HTERT RPE-1 (cell line): ENCODE results near the gene DHX35.

ENCODE experiments used
- in situ Hi-C: fragments of 300-500 bp; cut with MboI; formaldehyde crosslinking; loops from 4 replicates; pipeline ENCODE4 v1.14.3; 2020; ENCODE audit warnings: low sequenced_read_pairs

Gene DHX35

DNA sequence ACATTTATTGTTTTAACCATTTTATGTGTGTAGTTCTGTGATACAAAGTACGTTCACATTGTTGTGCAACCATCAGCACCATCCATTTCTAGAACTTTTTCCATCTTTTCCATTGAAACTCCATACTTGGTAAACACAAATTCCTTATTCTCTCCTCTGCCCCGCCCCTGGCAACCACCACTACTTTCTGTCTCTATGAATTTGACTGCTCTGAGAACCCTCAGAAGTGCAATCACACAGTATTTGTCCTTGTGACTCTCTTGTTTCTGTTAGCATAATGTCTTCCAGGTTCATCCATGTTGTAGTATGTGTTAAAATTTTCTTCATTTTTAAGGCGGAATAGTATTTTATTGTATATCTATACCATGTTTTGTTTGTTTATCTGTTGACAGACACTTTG is 56.9 kb downstream of the DHX35 start:
- in situ Hi-C loops, result no loop called here

DNA sequence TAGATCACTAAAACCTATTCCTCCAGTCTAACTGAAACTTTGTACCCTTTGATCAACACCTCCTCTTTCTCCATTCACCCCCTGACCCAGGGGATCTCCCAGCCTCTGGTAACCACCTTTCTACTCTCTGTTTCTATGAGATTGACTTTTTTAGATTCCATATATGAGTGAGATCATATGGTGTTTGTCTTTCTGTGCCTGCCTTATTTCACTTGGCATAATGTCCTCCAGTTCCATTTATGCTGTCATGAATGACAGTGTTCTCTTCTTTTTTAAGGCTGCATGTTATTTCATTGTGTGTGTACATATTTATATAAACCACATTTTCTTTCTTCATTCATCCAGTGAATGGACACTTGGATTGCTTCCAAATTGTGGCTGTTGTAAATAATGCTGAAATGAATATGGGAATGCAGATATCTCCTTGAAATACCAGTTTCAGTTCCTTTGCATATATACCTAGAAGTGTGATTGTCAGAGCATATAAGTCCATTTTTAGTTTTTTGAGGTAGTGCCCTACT is 57.7 kb downstream of the DHX35 start:
- in situ Hi-C loops, result no loop called here

DNA sequence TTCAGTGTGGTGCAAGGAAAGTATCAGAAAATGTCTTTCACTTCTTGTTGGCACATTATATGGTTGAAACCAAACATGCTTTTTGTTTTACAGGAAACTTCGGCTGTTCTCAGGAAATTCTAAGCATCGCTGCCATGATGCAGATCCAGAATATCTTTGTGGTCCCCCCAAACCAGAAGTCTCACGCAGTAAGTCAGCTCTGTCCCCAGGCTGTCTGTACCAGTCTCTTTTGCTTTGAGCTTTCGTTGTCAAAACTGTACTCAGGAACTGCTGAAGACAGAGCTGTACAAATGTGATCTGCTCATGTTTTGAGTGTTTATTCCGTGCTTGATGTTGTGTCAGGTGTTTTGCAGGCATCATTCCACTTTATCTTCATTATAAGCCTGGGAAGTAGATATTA is 59.6 kb downstream of the DHX35 start:
- in situ Hi-C loops, result no loop called here

DNA sequence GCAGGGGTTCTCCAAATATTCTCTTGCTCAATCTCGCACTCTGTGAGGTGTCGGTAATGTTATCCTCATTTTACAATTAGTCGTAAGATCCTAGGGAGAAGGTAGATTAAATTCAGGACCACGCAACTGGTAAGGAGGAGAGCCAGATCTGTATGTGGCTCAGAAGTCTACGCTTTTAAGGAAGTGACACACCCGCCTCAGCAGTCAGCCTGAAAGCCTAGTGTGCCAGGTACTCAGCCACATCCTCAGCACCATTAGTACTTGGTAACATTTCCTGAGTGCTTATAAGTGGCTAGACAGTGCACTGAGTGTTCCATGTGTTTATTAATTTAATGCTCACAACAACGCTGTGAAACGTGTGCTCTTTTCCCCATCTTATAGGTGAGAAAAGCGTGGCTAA is 63.7 kb downstream of the DHX35 start:
- in situ Hi-C loops, result no loop called here

DNA sequence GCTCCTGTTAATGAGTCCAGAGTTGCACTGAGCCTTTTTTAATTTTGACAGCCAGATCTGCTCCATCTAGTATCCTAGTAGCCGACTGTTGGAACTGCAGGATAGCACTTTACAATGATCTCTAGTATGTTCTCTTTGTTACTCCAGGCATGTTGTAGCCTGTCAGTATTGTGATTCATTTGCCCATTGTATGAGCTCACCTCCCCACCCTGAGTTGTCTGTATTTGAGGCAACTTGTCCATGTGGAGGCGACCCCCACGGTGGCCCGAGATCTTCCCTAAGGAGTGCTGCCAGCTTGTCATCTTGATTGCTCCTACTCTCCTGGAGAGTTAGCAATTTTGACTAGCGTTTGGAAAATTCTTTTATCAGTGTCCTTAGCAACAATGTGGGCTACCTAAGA is 67.2 kb downstream of the DHX35 start:
- in situ Hi-C loops, result no loop called here

DNA sequence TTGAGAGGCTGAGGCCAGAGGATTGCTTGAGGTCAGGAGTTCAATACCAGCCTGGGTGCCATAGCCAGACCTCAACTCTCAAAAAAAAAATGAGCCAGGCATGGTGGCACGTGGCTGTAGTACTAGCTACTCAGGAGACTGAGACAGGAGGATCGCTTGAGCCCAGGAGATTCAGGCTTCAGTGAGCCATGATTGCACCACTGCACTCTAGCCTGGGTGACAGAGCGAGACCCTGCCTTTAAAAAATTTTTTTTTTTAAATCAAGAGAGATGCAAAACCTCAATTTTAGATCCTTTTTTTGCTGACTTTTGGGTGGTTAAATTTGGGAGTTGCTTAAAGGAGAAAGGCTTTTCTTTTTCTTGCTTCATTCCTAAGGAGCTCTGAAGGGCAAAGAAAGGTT is 70.9 kb downstream of the DHX35 start:
- in situ Hi-C loops, result no loop called here

DNA sequence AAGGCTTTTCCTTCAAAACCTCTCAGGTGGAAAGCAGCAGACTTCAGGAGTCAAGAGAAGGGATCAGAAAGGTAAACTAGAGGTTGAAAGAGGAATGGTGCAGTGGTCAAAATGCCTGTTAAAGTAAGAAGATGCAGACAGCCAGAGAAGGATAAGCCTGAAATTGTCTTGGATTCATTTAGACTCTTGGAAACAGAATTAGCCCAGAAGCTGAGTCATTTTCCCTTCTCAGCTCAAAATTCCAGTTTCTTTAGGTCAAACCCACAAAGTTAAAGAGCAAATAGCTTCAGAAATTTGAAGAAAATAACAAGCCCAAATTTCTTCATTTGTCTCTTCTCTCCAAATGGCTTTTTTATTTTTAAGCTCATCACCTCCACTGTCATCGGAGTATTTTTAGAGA is 73.9 kb downstream of the DHX35 start:
- in situ Hi-C loops, result no loop called here

DNA sequence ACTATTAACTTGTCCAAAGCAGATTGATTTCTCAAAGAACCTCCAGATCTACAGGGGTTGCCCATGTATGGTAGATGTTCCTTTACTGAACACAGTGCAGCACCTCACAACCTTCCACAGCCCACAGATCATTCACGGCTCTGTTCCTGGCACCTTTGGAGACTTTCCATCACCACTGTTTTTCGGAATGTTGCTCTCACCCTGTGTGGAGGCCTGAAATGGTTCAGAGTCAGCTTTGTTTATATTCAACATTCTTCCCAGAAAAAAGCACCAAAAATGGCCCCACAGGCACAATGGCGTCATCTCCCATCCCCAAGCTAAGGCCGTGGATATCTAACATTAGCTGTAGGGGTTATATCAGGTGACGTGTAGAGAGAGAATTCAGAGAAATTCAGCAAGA is 74.7 kb downstream of the DHX35 start:
- in situ Hi-C loops, result no loop called here

DNA sequence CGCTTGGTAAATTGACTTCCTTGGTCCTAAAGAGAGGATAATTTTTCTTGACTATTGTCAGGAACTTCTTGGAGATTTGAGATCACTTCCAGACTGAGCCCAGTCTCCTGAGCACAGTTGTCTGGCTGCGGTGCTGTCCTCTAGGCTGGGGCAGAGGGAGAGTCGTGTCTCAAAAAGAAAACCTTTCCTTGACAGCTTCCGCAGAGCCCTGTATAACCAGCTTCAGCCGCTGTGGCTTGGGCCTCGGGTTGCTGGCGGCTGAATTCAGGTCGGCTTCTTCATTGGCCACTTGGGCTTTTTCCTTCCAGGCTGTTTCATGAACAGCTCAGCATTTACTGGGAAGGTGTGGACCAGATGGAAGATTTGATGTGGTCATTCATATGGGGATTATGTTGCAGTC is 75.9 kb downstream of the DHX35 start:
- in situ Hi-C loops, result no loop called here

DNA sequence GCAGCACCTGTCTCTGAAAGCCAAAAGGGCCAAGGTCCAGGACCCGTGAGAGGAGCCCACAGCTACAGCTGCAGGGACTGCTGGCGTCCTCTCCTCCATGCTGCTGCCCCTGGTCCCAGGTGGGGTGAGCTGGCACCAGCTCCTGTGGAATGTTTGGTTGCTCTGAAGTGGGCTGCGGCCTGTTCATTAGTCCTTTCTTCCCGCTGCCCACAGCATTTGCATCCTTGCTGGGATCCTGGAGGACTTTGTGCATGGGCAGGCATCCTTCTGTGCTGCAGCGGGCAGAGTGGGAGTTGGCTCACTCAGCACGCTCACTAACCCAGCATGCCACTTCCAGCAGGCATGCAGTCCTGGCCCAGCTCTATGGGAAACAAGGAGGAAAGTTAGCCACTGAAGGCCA is 76.4 kb downstream of the DHX35 start:
- in situ Hi-C loops, result no loop called here

DNA sequence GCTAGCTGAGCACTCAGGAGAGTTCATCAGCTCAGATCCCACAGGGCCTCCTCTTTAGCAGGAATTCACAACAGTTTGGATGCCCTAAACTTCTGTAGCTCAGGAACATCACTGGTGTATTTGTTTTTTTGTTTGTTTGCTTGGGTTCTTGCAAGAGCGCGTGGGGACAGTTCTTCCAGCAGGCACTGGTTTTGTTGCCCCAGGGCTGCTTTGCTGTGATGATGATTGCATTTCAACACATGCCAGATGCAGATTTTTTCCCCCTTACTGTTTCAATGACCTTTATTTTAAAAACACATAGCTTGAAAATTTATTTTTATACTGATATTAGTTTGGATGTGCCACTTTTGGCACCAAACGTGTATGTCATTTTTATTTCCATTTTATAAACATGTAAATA is 77.1 kb downstream of the DHX35 start:
- in situ Hi-C loops, result no loop called here

DNA sequence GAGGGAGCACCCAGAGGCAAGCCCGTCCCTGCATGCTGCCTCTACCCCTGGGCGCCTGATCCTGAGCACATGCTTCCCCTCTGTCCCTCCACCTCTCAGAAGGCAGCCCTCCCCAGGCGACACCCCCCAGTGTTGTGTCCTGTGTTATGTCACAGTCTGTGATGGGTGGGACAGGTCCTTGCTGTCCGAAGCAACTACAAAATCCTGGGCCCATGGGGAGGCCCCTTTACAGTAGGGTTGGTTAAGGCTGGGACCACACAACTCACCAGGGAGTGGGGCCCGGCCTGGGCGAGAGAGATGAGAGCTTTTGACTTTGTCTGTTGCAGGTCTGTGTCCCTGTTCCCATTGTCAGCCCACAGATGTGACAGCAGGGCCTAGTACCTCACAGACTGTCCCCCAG is 78.0 kb downstream of the DHX35 start:
- in situ Hi-C loops, result no loop called here

DNA sequence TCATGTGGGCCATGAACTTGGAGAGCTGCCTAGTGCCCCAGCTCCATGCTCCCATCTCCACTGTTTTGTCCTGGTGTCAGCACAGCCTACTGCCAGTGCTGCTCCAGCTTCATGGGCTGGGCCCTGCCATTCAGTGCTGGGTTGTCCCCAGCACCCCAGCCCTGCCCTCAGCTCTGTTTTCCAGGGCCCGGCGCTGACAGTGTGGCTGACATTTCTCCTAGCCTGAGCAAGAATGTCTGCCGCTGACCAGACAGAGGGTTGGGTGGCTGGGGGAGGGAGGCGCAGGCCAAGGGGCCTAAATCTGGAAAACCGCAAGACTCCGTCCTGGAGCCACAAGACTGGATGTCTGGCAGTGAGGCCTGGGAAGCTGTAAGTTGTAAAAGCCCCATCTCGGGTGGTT is 78.9 kb downstream of the DHX35 start:
- in situ Hi-C loops, result no loop called here

DNA sequence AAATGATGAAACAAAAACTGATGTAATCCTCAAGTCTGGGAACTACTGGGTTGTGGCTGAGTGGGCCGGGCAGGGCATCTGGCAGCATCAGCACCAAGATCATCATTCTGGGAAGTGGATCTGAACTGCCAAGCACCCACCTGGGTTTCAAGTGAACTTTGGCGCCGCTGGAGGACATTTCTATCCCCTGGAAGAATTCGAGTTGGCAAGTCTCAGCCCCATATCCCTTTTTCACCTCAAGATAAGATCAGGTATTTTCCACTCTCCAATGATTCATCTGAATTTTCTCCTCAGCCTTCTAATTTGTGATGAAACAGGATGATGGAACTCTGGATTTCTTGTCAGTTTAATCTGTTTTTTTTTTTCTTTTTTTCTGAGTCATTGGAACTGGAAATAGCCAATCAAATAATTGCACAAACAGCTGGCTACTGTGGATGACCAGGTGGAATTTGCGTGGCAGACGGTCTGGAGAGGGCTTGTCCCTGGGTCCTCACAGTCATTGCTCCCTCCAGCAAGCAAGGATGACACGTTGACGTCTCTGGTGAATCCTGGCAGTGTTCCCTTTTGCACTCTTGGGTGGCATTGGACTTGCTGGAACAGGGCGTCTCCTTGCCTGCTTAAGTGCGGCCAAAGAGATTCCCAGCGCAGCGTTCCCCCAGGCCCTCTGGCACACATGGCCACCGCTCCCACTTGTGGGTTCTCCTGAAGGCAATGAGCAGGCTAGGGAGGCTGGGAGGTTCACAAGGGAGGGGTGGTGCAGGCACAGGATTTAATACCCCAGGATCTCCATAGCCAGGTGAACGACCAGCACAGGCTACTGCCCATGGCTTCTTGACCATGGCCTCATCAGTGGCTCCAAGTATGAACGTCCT is 80.4 kb downstream of the DHX35 start:
- in situ Hi-C loops, result no loop called here

DNA sequence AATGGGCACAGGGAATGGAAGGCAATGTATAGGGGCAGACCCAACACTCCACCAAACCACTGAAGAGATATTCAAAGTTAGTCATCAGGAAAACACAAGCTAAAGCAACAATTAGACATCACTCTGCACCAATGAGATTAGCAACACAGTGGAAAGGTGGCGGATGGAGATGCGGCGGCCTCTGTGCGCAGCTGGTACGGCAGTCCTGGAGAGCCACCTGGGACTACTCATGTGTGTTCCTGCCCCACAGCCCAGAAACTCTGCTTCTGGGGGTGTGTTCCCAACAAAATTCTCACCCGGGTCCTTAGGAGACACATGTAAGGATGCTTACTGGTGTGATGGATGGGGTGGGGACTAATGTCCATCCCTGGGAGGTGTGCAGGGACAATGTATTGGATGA is 82.4 kb downstream of the DHX35 start:
- in situ Hi-C loops, result no loop called here

DNA sequence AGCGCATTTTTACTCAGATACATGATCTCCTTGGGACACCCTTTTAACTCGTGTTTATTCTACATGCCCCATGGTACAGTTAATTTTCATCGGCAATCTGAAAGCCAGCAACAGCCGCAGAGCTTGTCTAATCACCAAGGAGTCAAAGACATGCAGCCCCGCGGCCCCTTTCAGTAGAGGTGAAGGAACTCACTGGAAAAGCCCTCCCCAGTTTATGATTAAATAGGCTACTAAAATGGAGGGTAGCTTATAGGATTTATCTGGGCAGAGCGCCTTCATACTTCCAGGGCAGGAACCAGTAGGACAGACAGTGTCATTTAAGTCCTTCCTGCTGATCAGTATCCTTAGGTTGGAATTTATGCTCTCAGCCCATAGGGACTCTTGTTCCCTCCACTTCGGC is 83.5 kb downstream of the DHX35 start:
- in situ Hi-C loops, result no loop called here

DNA sequence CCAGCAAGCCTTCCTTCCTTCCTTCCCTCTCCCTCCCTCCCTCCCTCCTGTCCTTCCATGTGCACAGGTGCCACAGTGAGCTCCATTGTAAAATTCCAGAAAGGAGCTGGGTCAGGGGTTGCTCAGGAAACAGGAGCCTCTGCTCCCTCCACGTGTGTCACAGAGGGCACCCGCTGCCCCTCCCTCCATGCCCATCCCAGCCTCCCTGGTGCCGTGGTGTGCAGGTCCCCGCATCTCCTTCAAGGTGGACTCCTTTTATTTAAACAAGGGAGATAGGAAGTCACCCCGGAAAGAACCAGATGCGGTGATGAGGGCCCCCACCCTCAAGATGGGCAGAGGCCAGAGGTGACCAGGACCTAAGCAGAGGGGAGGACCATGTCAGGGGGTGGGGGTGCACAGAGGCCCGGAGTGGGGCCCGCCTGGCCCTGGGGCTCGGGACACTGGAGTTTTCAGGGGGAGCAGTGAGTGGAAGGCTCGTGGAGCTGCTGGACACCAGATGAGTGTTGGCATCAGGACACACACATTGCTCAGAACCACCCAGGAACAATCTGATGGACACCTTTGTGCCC is 85.4 kb downstream of the DHX35 start:
- in situ Hi-C loops, result no loop called here

DNA sequence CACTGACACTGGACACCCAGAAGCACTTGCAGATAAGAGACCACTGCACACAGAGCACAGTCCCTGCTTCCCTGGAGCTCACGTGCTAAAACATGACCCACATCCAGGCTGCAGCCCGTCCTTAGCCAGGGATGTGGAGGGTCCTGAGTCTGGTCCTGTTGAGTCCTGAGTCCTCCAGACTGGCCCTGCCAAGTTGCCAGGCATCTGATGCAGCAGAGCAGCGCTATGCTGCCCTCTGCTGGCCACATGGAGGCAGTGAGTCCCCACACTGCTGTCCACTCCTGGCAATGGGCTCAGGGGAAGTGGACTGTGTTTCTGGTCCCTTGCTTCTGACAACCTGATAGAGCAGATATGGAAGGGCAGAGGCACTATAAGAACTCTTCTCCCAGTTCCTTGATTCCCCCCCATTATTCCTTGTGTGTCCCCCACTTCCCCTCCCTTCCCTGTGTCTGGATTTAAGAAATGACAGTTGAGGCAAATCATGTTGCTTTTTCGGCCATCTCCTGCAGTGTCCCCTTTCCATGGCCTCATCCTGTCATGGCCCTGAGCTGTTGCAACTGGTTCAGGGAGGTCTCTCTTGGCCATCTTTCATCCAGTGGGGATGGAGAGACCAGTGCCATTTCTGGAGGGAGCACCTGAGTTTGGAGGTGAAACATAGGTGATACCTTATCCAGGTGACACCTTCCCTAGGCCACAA is 86.0 kb downstream of the DHX35 start:
- in situ Hi-C loops, result no loop called here

DNA sequence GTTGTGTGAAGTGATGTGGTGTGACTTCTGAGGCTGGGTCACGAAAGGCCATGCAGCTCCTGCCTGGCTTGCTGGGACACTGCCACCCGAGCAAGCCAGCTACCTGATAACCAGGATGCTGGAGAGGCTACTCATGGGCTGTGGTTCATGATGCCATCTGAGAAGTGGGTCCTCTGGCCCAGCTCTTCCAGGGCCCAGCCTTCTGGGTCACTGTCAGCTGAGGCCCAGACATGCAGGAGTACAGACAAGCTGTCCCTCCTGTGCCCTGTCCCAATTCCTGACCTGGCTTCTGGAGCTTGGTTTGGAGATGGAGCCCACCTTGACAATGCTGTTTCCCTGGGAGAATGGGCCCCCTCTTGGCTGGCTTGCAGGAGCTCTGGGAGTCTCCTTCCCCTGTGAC is 87.0 kb downstream of the DHX35 start:
- in situ Hi-C loops, result no loop called here

DNA sequence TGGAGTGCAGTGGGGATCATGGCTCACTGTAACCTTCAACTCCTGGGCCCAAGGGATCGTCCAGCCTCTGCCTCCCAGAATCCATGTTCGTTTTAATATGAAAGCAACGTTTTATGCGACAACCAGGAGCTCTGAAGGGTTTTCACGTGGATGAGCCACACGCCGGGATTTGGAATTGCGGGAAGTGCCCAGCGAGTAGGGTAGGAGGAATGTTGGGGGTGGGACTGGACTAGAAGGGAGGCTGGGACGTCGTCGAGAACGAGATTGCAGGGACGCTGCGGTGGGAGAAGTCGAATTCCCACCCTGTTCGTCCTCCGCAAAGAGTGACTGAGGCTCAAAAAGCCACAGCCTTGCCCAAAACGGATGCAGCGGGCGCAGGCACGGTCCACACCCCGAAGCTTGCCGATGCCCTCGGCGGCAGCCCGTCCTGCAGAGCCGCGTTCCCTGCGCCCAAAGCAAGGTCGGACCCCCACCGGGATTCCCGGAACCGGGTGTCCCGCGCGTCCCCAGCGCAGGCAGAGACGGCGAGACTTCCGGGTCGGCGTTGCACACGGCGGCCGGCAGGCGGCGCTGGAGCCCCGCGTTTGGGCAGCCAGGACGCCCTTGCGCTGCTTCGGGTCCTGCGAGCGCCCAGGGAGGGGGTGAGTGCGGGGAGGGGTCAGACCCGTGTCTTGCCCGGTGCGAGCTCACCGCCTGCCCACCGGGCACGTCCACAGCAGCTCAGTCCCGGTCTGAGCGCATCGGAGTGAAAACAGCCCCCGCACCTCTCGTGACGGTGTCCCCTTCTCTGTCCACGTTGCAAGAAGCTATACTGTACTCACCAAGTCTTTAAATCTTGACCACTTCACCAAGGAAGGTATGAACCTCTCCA is 87.8 kb downstream of the DHX35 start:
- in situ Hi-C loops, result no loop called here

DNA sequence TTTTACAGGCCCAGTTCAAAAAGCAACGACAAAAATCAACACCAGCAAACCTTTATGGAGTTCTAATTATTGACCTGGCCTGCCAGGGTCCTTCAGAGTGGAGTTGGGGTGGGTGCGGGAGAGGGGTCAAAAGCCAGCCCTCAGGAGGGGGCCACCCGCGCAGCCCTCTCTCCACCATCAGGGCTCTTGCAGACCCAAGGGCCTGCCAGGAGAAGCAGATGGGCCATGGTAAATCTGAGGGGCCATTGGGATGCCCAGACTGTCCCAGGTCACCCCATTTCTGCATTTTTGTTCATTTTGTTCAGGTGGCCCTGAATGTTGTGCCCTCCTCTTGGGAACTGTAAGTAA is 88.4 kb downstream of the DHX35 start:
- in situ Hi-C loops, result no loop called here
